Measurements from ENCODE around the gene LAGE3. TPM values are rescaled to one million over a fixed set of nuclear protein-coding genes. Genes with fewer than 3 reads are reported as not detected.

Gene LAGE3
- total and polyA plus RNA-seq, 2 of the 13 experiments (the other 11 are each of a cell fraction or from before 2014, with no cell fraction given) = 7.6 to 12.7 TPM

DNA sequence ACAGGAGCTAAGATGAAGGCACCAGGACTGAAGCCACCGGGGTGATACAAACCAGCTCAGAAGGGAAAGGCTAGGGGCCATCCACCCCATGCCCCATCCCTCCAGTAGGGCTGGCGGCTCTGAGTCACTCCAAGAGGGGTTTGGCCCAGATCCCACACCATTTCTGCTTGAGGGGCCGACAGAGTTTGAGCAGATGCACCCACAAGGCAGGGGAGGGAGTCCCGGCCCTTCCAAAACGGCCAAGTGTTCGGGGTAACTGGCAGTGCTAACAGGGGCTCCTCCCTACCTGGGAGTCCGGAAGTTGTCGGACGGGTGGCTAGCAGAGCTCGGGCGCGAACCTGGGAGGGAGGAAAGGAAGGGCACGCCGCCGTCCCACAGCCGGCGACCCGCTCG, 10.9 kb upstream of the LAGE3 start:
- H3K36me3 ChIP-seq (replicated peaks in 1 of 2; ENCODE audit: control insufficient read depth in 1 of 2, insufficient read depth in 2 of 2, low read length in 2 of 2) = no peaks in the 10 kb centered on the region
- no CpG with 5 or more reads among the region's 19 CpGs for WGBS (ENCODE audit: low lambda C conversion rate)
- ChIA-PET POLR2A (interaction anchor here (0.6 to 3.0 kb wide), 26 partner anchors 8 to 121 kb away, joined by 3 to 31 read pairs (median 4); partner anchors contain the start of genes ATP6AP1, DNASE1L1, EMD and FAM3A), CTCF (ENCODE audit: low intra/inter-chr PET ratio, low total read pairs) (no interaction called here)
- in situ Hi-C loops (cut with HindIII; ENCODE audit: extremely low pct_ligation_motif_present, low pct_unique_long_range_greater_than_20kb) (no loop called here), intact Hi-C loops (cut with micrococcal nuclease; ENCODE audit: unreplicated experiment) (no loop called here)
- peak; percentile 7 for ATAC-seq
- no peak for TF ChIP-seq TMF1 (CRISPR knock-in tag; IDR thresholded peaks at IDR 0.05; ENCODE audit: low read depth)
- no peak for TF ChIP-seq ZNF550 (CRISPR knock-in tag; IDR thresholded peaks at IDR 0.05; ENCODE audit: borderline replicate concordance)
- no peak for TF ChIP-seq ZNF616 (CRISPR knock-in tag; IDR thresholded peaks at IDR 0.05; ENCODE audit: low read depth)
- TF ChIP-seq MZF1 (CRISPR knock-in tag; IDR thresholded peaks at IDR 0.05; ENCODE audit: borderline replicate concordance) = no peak
- TF ChIP-seq, protein P1, sequence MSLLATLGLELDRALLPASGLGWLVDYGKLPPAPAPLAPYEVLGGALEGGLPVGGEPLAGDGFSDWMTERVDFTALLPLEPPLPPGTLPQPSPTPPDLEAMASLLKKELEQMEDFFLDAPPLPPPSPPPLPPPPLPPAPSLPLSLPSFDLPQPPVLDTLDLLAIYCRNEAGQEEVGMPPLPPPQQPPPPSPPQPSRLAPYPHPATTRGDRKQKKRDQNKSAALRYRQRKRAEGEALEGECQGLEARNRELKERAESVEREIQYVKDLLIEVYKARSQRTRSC (CRISPR knock-in tag; IDR thresholded peaks at IDR 0.05; ENCODE audit: low read depth) = no peak
- TF ChIP-seq KLF16 (CRISPR knock-in tag; IDR thresholded peaks at IDR 0.05) = no peak
- TF ChIP-seq, protein P2, sequence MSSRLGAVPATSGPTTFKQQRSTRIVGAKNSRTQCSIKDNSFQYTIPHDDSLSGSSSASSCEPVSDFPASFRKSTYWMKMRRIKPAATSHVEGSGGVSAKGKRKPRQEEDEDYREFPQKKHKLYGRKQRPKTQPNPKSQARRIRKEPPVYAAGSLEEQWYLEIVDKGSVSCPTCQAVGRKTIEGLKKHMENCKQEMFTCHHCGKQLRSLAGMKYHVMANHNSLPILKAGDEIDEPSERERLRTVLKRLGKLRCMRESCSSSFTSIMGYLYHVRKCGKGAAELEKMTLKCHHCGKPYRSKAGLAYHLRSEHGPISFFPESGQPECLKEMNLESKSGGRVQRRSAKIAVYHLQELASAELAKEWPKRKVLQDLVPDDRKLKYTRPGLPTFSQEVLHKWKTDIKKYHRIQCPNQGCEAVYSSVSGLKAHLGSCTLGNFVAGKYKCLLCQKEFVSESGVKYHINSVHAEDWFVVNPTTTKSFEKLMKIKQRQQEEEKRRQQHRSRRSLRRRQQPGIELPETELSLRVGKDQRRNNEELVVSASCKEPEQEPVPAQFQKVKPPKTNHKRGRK (CRISPR knock-in tag; IDR thresholded peaks at IDR 0.05) = no peak
- TF ChIP-seq ZNF577 (CRISPR knock-in tag; IDR thresholded peaks at IDR 0.05; ENCODE audit: borderline replicate concordance, low read depth) = no peak
- TF ChIP-seq FOXO1 (CRISPR knock-in tag; IDR thresholded peaks at IDR 0.05) = no peak
- TF ChIP-seq, protein P3, sequence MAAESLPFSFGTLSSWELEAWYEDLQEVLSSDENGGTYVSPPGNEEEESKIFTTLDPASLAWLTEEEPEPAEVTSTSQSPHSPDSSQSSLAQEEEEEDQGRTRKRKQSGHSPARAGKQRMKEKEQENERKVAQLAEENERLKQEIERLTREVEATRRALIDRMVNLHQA (CRISPR knock-in tag; IDR thresholded peaks at IDR 0.05) = no peak
- DNase-seq (ENCODE audit: low spot score) = no peak
- H3K79me2 ChIP-seq (ENCODE audit: insufficient read depth, low read length) = no peaks in the 10 kb centered on the region
- FAIRE-seq = no peak
- H3K9me3 ChIP-seq (ENCODE audit: low read length) = no peaks in the 10 kb centered on the region
- H3K4me2 ChIP-seq (ENCODE audit: low read depth, low read length) = peak overlapping the region; percentile 76
- H4K20me1 ChIP-seq (ENCODE audit: insufficient read depth, low read length) = no peaks in the 10 kb centered on the region
- peak overlapping the region; percentile 50 to 78 (median 68); a peak in 5 of 6 replicates for H3K4me3 ChIP-seq (replicated peaks in 1 of 3; ENCODE audit: insufficient read depth in 1 of 3, low read depth in 2 of 3, low read length in 3 of 3)
- no peak overlapping the region for H2AFZ ChIP-seq (ENCODE audit: low read length)
- H3K9ac ChIP-seq (ENCODE audit: insufficient read depth, low read depth, low read length) = peak overlapping the region; percentile 77
- peak overlapping the region; percentile 40 for H3K27ac ChIP-seq (ENCODE audit: extremely low read length, insufficient read depth, low read length)
- H3K4me1 ChIP-seq (ENCODE audit: insufficient read depth, low read length) = peaks cover 18% of the 10 kb centered on the region
- no peaks in the 10 kb centered on the region for H3K27me3 ChIP-seq (ENCODE audit: control insufficient read depth in 1 of 2, insufficient read depth in 2 of 2, low read length in 2 of 2)
- no TSS peak for BruUV-seq (replicated peaks)
